ENCODE data around the gene NR1D2.

Gene NR1D2

DNA sequence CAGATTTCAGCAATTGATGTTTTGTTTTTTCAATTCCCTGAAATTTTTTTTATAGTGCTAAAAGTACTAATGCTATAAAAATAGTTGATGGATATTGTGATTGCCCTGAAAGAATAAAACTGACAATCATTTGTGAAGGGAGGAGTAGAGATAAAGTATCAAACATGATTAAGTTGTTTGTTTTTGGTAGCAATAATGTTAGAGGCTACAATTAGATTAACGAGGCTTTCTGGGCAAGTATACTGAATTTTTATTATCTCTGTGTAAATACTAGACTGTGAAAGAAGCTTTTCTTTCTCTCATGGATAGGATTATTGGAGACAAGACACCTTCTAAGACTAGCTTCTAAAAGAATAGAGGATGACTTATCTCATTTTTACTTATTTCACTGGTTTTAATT, 15.6 kb downstream of the NR1D2 start (continued):
- no peak for TF ChIP-seq PRDM2 (tag by site-specific recombination; IDR thresholded peaks at IDR 0.05; ENCODE audit: borderline replicate concordance)
- no peak for TF ChIP-seq ZSCAN23 (tag by site-specific recombination; IDR thresholded peaks at IDR 0.05)
- TF ChIP-seq YY1 (tag by site-specific recombination; IDR thresholded peaks at IDR 0.05), result no peak
- TF ChIP-seq, protein P1, sequence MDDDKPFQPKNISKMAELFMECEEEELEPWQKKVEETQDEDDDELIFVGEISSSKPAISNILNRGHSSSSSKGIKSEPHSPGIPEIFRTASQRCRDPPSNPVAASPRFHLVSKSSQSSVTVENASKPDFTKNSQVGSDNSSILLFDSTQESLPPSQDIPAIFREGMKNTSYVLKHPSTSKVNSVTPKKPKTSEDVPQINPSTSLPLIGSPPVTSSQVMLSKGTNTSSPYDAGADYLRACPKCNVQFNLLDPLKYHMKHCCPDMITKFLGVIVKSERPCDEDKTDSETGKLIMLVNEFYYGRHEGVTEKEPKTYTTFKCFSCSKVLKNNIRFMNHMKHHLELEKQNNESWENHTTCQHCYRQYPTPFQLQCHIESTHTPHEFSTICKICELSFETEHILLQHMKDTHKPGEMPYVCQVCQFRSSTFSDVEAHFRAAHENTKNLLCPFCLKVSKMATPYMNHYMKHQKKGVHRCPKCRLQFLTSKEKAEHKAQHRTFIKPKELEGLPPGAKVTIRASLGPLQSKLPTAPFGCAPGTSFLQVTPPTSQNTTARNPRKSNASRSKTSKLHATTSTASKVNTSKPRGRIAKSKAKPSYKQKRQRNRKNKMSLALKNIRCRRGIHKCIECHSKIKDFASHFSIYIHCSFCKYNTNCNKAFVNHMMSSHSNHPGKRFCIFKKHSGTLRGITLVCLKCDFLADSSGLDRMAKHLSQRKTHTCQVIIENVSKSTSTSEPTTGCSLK (tag by site-specific recombination; IDR thresholded peaks at IDR 0.05), result no peak
- TF ChIP-seq REPIN1 (tag by site-specific recombination; IDR thresholded peaks at IDR 0.05; ENCODE audit: low read depth), result no peak
- no peak for TF ChIP-seq ZNF585B (tag by site-specific recombination; IDR thresholded peaks at IDR 0.05)
- no peak for TF ChIP-seq MYNN (tag by site-specific recombination; IDR thresholded peaks at IDR 0.05; ENCODE audit: borderline replicate concordance)
- no peak for TF ChIP-seq ZNF169 (tag by site-specific recombination; IDR thresholded peaks at IDR 0.05)
- no peak for TF ChIP-seq GFI1B (tag by site-specific recombination; IDR thresholded peaks at IDR 0.05)
- TF ChIP-seq ZNF555 (tag by site-specific recombination; conservative IDR thresholded peaks at IDR 0.05), result no peak
- TF ChIP-seq, protein P2, sequence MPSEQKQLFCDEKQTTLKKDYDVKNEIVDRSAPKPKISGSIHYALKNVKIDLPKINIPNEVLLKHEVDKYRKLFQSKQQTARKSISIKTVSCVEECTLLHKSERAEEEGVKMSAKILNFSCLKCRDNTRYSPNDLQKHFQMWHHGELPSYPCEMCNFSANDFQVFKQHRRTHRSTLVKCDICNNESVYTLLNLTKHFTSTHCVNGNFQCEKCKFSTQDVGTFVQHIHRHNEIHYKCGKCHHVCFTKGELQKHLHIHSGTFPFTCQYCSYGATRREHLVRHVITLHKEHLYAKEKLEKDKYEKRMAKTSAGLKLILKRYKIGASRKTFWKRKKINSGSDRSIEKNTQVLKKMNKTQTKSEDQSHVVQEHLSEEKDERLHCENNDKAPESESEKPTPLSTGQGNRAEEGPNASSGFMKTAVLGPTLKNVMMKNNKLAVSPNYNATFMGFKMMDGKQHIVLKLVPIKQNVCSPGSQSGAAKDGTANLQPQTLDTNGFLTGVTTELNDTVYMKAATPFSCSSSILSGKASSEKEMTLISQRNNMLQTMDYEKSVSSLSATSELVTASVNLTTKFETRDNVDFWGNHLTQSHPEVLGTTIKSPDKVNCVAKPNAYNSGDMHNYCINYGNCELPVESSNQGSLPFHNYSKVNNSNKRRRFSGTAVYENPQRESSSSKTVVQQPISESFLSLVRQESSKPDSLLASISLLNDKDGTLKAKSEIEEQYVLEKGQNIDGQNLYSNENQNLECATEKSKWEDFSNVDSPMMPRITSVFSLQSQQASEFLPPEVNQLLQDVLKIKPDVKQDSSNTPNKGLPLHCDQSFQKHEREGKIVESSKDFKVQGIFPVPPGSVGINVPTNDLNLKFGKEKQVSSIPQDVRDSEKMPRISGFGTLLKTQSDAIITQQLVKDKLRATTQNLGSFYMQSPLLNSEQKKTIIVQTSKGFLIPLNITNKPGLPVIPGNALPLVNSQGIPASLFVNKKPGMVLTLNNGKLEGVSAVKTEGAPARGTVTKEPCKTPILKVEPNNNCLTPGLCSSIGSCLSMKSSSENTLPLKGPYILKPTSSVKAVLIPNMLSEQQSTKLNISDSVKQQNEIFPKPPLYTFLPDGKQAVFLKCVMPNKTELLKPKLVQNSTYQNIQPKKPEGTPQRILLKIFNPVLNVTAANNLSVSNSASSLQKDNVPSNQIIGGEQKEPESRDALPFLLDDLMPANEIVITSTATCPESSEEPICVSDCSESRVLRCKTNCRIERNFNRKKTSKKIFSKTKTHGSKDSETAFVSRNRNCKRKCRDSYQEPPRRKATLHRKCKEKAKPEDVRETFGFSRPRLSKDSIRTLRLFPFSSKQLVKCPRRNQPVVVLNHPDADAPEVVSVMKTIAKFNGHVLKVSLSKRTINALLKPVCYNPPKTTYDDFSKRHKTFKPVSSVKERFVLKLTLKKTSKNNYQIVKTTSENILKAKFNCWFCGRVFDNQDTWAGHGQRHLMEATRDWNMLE (tag by site-specific recombination; conservative IDR thresholded peaks at IDR 0.05; ENCODE audit: low read depth), result no peak

- peaks cover 15 to 47% of the 10 kb centered on the region in 2 experiments; a peak in 2 of 3 replicates for H3K36me3 ChIP-seq (ENCODE audit: control insufficient read depth in 2 of 2, insufficient read depth in 1 of 2, low read length in 2 of 2)
- H3K27ac ChIP-seq (ENCODE audit: extremely low read depth, low read depth, low read length), result no peak overlapping the region
- no peak for TF ChIP-seq ZNF302 (tag by site-specific recombination; IDR thresholded peaks at IDR 0.05; ENCODE audit: low read depth)
- no peak for TF ChIP-seq ZBTB10 (tag by site-specific recombination; IDR thresholded peaks at IDR 0.05)
- TF ChIP-seq ZNF112 (tag by site-specific recombination; IDR thresholded peaks at IDR 0.05), result no peak
- TF ChIP-seq, protein P3, sequence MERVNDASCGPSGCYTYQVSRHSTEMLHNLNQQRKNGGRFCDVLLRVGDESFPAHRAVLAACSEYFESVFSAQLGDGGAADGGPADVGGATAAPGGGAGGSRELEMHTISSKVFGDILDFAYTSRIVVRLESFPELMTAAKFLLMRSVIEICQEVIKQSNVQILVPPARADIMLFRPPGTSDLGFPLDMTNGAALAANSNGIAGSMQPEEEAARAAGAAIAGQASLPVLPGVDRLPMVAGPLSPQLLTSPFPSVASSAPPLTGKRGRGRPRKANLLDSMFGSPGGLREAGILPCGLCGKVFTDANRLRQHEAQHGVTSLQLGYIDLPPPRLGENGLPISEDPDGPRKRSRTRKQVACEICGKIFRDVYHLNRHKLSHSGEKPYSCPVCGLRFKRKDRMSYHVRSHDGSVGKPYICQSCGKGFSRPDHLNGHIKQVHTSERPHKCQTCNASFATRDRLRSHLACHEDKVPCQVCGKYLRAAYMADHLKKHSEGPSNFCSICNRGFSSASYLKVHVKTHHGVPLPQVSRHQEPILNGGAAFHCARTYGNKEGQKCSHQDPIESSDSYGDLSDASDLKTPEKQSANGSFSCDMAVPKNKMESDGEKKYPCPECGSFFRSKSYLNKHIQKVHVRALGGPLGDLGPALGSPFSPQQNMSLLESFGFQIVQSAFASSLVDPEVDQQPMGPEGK (tag by site-specific recombination; IDR thresholded peaks at IDR 0.05), result no peak
- TF ChIP-seq ZNF133 (tag by site-specific recombination; IDR thresholded peaks at IDR 0.05), result no peak
- TF ChIP-seq, protein P4, sequence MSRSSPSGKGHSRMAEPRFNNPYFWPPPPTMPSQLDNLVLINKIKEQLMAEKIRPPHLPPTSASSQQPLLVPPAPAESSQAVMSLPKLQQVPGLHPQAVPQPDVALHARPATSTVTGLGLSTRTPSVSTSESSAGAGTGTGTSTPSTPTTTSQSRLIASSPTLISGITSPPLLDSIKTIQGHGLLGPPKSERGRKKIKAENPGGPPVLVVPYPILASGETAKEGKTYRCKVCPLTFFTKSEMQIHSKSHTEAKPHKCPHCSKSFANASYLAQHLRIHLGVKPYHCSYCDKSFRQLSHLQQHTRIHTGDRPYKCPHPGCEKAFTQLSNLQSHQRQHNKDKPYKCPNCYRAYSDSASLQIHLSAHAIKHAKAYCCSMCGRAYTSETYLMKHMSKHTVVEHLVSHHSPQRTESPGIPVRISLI (tag by site-specific recombination; IDR thresholded peaks at IDR 0.05), result no peak
Observed at GRCh38 chr3:23961066-23961465, 16.0 kb downstream of the NR1D2 start.

More at GRCh38 chr3:23961066-23961465, 16.0 kb downstream of the NR1D2 start:
- ChIA-PET CTCF (interaction anchor here (0.7 kb wide), 1 partner anchor 206 kb away, joined by 4 read pairs; no protein-coding TSS in a partner anchor), POLR2A (interaction anchor here (0.7 to 0.8 kb wide), 2 partner anchors 17 to 44 kb away, joined by 3 to 5 read pairs; partner anchors contain the start of genes NKIRAS1 and RPL15)
- H3K4me1 ChIP-seq (ENCODE audit: control insufficient read depth, insufficient read depth, low read length), result no peaks in the 10 kb centered on the region; the same call in 1 of the 2 replicates
- no peak overlapping the region for H3K4me3 ChIP-seq (ENCODE audit: low read depth, low read length)
- no peaks in the 10 kb centered on the region for H3K9me3 ChIP-seq (ENCODE audit: control insufficient read depth, insufficient read depth, low read depth, low read length)

All from HEK293 (cell line).